ENCODE data around the gene TAS2R60. TPM values are rescaled to one million over a fixed set of nuclear protein-coding genes. Genes with fewer than 3 reads are reported as not detected.
"Not testable (repeated sequence)": the region's sequence is repeated elsewhere in the genome, so short reads cannot be mapped to it uniquely, and the experiment has no call there.

TAS2R60 gene
- polyA plus RNA-seq, 1 donor (not counting 4 experiments of a cell fraction or from before 2014, with no cell fraction given): 0.17 TPM

DNA sequence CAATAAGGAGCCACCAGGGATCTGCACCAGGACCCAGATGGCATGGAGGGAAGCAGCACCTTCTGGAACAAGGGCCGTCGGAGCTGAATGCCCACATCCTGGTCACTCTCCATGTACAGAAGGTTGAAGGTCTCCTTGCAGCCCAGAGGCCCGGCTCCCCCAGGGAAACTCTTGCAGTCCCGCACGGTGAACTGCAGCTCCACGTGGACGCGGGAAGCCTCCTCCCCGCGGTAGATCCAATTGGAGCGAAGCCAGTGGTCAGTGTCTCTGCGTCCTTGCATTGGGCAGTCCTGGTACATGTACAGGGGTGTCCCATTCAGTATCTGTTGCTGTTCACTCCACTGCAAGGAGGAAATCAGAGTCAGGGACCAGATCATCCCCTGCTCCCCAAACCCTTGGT is 42.0 kb upstream of the TAS2R60 start:
- Histone ChIP-seq H3K9ac (ENCODE audit: control insufficient read depth, extremely low read depth, insufficient read depth, low read length) (no peak overlapping the region), H3K27ac (ENCODE audit: control insufficient read depth, insufficient read depth, low read length) (no peak overlapping the region), H3K79me2 (ENCODE audit: control insufficient read depth, insufficient read depth, low read length) (no peaks in the 10 kb centered on the region), H2AFZ (ENCODE audit: control insufficient read depth, low read length) (no peak overlapping the region), H3K4me3 (ENCODE audit: control insufficient read depth in 2 of 3, extremely low read depth in 1 of 3, insufficient read depth in 2 of 3, low read depth in 1 of 3, low read length in 3 of 3) (no peak overlapping the region), H4K20me1 (ENCODE audit: control insufficient read depth, extremely low read depth, insufficient read depth, low read length) (no peaks in the 10 kb centered on the region), H3K9me1 (ENCODE audit: control insufficient read depth, extremely low read depth, insufficient read depth, low read length) (peaks cover 3% of the 10 kb centered on the region), H3K27me3 (ENCODE audit: control insufficient read depth, extremely low read depth, insufficient read depth, low read length) (no peaks in the 10 kb centered on the region), H3K4me1 (ENCODE audit: control insufficient read depth, extremely low read depth, insufficient read depth, low read length) (no peaks in the 10 kb centered on the region), H3K4me2 (ENCODE audit: control insufficient read depth, extremely low read depth, insufficient read depth, low read depth, low read length) (no peak overlapping the region), H3K9me3 (ENCODE audit: control insufficient read depth, low read depth, low read length) (no peaks in the 10 kb centered on the region), H3K36me3 (ENCODE audit: control insufficient read depth in 2 of 2, extremely low read depth in 1 of 2, insufficient read depth in 2 of 2, low read length in 2 of 2) (peaks cover 9 to 21% of the 10 kb centered on the region in 2 experiments)
- FAIRE-seq: no peak
- DNase-seq (ENCODE audit: low read depth, low spot score): no peak
- TF ChIP-seq, protein P1, sequence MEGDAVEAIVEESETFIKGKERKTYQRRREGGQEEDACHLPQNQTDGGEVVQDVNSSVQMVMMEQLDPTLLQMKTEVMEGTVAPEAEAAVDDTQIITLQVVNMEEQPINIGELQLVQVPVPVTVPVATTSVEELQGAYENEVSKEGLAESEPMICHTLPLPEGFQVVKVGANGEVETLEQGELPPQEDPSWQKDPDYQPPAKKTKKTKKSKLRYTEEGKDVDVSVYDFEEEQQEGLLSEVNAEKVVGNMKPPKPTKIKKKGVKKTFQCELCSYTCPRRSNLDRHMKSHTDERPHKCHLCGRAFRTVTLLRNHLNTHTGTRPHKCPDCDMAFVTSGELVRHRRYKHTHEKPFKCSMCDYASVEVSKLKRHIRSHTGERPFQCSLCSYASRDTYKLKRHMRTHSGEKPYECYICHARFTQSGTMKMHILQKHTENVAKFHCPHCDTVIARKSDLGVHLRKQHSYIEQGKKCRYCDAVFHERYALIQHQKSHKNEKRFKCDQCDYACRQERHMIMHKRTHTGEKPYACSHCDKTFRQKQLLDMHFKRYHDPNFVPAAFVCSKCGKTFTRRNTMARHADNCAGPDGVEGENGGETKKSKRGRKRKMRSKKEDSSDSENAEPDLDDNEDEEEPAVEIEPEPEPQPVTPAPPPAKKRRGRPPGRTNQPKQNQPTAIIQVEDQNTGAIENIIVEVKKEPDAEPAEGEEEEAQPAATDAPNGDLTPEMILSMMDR (optimal IDR thresholded peaks at IDR 0.05 in 1 of 3, IDR thresholded peaks at IDR 0.05 in 1 of 3, conservative IDR thresholded peaks at IDR 0.05 in 1 of 3; ENCODE audit: extremely low read depth in 1 of 3, insufficient read depth in 2 of 3, low read length in 3 of 3): no peak
- TF ChIP-seq EZH2 (IDR thresholded peaks at IDR 0.05; ENCODE audit: low read length): no peak
- dilution Hi-C loops (cut with MboI; ENCODE audit: extremely low pct_ligation_motif_present, low sequenced_read_pairs): no loop called here

DNA sequence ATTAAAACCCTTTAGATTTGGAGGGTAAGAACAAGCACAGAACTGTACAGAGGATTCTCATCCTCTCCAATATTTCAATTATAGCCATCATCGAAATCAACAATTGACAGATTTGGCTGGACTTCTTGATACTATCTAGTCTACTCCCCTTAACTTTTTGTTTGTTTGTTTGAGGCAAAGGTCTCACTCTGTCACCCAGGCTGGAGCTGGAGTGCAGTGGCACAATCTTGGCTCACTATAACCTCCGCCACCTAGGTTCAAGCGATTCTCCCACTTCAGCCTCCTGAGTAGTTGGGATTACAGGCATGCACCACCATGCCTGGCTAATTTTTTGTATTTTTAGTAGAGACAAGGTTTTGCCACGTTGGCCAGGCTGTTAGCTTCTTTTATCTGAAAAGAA is 41.0 kb upstream of the TAS2R60 start:
- DNase-seq (ENCODE audit: low read depth, low spot score); H3K4me1 ChIP-seq (ENCODE audit: control insufficient read depth, extremely low read depth, insufficient read depth, low read length); H3K27ac ChIP-seq (ENCODE audit: control insufficient read depth, insufficient read depth, low read length); FAIRE-seq; H3K9me1 ChIP-seq (ENCODE audit: control insufficient read depth, extremely low read depth, insufficient read depth, low read length); H3K27me3 ChIP-seq (ENCODE audit: control insufficient read depth, extremely low read depth, insufficient read depth, low read length); dilution Hi-C loops (cut with MboI; ENCODE audit: extremely low pct_ligation_motif_present, low sequenced_read_pairs); H3K79me2 ChIP-seq (ENCODE audit: control insufficient read depth, insufficient read depth, low read length); H3K9ac ChIP-seq (ENCODE audit: control insufficient read depth, extremely low read depth, insufficient read depth, low read length); H2AFZ ChIP-seq (ENCODE audit: control insufficient read depth, low read length); H3K9me3 ChIP-seq (ENCODE audit: control insufficient read depth, low read depth, low read length); H3K4me2 ChIP-seq (ENCODE audit: control insufficient read depth, extremely low read depth, insufficient read depth, low read depth, low read length); H3K4me3 ChIP-seq (ENCODE audit: control insufficient read depth in 2 of 3, extremely low read depth in 1 of 3, insufficient read depth in 2 of 3, low read depth in 1 of 3, low read length in 3 of 3); H4K20me1 ChIP-seq (ENCODE audit: control insufficient read depth, extremely low read depth, insufficient read depth, low read length): not testable (repeated sequence)
- peaks cover 8 to 18% of the 10 kb centered on the region in 2 experiments for H3K36me3 ChIP-seq (ENCODE audit: control insufficient read depth in 2 of 2, extremely low read depth in 1 of 2, insufficient read depth in 2 of 2, low read length in 2 of 2)

Data from keratinocyte (primary cell).